ENCODE data around the gene UBE2L3.

The UBE2L3 gene

GRCh38 chr22:21650823-21651520 is 83.5 kb downstream of the UBE2L3 start:
- DNase-seq = no peak

DNA sequence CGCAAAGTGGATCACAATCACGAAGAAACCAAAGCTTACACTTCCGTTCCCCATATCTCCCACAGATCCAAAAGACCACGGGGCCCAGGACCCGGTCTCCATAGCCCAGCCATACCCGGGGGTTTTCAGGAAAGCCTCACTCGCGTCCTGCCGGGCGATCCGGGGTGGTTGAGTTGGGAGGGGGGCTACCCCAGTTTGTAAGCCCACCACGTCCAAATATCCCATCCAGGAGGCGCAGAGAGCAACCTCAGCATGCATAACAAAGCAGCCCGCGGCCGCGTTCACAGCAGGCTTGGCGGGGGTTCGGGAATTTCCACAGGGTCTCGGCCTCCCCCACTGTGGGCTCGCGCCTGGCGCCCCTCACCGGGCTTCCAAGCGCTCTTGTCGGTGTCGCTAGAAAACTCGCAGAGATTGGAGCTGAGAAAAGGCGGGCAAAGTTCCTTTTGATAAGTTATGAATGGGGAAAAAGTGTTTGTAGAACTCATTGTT is 84.1 kb downstream of the UBE2L3 start:
- DNase-seq = no peak

- peak; percentile 86 for DNase-seq
Observed at GRCh38 chr22:21652010-21652546, 84.6 kb downstream of the UBE2L3 start.

DNA sequence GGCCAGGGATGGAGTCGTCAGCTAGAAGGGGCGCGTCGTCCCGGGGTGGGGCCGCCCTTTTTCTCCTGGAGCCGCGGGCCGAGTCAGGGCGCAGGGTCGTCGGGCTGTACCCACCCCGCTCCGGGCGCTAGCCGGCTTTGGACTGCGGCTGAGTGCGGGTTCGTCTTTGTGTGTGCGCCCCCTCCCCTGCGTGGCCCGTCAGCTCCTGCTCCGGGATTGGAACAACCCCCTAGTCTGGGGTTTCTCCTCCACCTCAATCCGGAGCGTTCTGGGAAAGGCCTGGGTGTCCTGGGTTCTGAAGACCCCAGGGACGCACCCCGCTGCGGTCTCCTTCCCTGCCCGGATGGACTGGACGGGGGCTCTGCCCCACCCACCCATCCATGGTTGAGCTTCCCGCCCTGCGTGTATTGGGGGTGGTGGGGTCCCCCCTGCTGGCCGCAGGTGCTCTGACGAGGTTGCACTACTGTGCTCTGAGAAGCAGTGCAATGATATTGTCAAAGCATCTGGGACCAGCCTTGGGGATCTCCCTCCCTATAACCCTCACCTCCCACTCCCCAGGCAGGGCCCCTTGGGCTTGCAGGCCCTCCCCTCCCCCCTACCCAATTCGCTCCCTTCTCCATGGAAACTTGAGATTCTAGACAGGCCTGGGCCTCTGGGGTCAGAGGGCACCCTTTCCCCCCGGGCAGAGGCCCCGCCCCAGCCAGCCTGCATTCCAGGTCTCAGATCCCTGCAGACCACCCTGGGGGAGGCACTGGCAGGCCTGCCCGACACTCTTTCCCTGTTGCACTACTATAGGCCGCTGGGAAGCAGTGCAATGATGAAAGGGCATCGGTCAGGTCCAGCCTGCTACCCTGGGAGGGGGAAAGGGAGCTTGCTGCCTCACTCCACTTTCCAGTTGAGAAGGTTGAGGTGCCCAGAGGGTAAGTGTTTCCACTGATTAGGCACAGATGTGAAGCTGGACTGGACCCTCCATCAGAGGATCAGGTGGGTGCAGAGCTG is 85.3 kb downstream of the UBE2L3 start:
- no peak for DNase-seq

- no peak for DNase-seq
Observed at GRCh38 chr22:21657020-21657359, 89.5 kb downstream of the UBE2L3 start.

DNA sequence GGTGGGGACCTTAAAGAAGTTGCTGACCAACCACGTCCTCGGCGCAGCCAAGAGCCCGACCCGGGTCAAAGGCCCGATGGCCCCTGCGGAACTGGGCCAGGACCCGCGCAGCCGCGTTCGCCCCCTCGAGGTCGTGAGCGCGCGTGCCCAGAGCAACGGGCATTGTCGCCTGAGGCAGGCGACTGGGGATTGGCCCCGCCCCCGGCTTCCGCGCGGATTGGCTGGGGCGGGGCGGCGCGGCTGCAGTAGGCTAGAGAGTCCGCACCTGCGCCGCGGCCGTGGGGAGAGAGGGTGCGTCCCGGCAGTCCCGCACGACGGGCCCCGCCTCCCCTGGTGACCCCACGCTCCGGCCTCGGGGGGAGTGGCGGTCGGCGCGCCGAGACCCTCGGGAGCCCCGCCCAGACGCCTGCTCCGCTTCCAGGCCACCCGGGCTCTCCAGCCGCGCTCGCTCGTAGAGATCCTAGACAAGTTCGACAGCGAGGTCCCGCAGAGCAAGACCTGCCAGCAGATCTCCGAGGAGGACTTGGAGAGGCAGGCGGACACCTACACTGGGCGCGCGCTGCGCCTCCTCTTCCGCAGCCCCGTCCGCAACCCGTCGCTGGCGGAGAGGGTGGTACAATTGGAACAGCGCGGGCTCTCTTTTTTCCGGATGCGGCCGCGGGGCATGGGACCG is 90.0 kb downstream of the UBE2L3 start:
- DNase-seq = peak; percentile 85

DNA sequence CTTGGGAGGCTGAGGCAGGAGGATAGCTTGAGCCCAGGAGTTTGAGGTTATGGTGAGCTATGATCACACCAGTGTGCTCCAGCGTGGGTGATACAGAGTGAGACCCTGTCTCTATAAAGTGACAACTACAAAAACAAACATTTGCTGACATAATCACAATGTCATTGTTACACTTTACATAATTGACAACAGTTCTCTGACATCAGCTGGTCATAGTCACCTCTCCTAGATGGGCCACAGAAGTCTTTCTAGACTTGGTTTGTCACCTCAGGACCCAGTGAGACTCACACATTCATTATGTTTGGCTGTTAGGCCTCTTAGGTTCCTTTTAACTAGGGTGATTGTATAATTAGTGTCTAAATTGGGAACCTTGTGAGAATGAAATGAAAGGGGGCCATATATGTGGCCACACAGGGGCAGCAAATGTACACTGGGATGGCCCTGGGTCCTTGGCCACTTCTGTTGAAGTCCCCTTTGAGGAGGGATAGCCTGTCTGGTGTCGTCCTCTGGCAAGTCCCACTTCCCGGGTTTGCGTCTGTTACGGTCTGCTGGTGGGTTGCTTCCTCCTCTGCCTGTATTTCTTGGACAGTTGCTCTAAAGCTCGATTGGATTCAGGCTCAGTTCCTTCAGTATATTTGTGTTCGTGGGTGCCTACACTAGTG is 92.5 kb downstream of the UBE2L3 start:
- no peak for DNase-seq

DNA sequence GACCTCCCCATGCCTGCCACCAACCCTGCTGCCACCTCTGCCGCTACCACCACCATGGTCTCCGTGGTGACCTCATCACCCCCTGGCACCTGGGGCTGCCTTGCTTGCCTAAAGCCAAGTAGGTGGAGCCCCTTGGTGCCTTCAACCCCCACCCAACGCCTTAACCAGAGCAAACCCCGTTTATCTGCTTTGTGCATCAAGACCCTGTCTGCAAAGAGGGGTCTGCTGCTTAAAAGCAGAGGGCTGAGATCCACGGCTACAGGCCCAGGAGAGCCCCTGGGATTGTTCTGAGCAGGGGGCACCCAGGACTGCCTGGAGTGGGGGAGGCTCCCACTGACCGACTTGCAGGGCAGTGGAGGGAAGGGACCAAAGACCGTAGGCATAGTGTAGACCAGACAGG is 93.4 kb downstream of the UBE2L3 start:
- DNase-seq = no peak

DNA sequence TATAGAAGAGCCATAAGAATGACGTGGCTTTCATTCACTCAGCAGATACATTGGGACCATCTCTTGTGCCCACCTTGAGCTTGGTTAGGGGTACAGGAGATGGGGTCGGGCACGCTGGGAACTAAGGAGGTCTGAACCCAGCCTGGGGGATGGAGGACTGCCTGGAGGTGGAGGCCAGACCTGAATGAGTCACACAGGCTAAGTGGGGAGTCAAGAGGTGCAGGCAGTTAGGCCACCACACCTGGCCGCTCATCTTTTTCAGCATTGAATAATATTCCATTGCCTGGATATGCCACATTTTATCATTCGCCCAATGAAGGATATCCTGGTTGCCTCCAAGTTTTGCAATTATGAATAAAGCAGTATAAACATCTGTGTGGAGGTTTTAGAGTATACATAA is 94.5 kb downstream of the UBE2L3 start:
- DNase-seq = no peak

GRCh38 chr22:21663738-21664137 is 96.2 kb downstream of the UBE2L3 start:
- DNase-seq = no peak

GRCh38 chr22:21665047-21665851 is 97.7 kb downstream of the UBE2L3 start:
- DNase-seq = no peak

DNA sequence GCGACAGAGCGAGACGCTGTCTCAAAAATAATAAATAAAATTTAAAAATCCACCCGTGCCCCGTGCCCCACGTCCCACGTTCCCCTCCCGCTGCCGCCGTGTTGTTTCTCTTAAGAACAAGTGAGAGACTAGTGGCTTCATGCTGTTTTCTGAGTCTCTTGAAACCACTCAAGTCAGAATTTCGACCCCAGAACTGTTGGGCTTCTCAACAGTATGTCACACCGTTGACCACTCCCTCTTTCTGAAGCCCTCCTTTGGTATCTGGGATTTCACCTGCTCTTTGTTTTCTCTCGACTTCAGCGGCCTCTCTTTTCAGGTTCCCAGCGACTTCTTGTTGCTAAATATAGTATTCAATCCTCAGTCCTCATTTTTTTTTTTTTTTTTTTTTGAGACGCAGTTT is 99.3 kb downstream of the UBE2L3 start:
- DNase-seq = no peak

DNA sequence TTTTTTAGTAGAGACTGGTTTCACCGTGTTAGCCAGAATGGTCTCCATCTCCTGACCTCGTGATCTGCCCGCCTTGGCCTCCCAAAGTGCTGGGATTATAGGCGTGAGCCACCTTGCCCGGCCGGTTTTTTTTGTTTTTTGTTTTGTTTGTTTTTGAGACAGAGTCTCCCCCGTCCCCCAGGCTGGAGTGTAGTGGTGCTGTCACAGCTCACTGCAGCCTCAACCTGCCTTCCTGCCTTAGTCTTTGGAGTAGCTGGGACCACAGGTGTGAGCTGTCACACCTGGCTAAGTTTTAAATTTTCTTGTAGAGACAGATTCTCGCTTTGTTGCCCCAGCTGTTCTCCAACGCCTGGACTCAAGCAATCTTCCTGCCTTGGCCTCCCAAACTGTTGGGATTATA is 101.5 kb downstream of the UBE2L3 start:
- no peak for DNase-seq

DNA sequence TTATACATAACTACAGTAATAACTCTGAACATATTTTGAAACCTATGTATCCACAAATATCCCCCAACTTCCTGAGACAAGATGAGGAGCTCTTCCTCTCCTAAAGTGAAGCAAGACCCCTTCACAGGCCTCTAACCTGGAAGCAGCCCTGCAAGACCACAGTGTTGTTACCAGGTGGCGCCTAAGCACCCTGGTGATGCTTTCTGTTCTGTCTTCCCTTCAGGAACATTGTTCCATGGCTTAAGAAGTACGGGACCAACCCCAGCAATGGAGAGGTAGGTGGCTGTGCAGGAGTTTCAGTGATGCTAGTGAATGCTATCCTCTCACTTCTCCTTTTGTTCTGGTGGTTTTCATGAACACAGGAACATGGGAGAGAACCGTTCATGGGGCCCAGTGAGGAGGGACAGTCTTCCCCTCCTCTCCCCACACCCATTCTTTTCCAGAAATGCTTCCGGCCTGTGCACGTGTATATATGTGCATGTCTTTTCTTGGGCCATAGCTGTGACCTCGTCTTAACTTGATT is 104.7 kb downstream of the UBE2L3 start:
- no peak for DNase-seq
